ENCODE results near the gene GPER1. TPM values are rescaled to one million over a fixed set of nuclear protein-coding genes. Genes with fewer than 3 reads are reported as not detected.

GPER1 gene
- total RNA-seq, 1 experiment from 2014 or later = 0.28 TPM

DNA sequence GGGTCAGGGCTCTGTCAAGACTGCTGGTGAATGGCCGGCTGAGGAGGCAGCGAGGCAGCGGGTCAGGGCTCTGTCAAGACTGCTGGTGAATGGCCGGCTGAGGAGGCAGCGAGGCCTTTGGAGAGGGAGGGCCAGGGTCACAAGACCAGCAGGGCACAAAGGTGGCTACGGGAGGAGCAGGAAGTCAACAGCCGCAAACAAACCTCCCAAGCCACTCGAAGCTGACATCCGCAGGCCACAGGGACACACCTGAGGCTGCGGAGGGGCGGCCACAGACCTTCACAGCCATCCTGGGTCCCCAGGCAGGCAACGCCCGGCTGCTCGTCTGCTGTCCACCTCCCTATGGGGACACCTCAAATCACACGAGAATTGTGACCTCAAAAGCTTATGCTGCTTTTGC is 8.9 kb upstream of the GPER1 start:
- H3K9me3 Mint-ChIP-seq (ENCODE audit: unreplicated experiment) = no peaks in the 10 kb centered on the region
- H3K27ac Mint-ChIP-seq (ENCODE audit: low read depth, unreplicated experiment) = no peak overlapping the region
- POLR2A ChIA-PET = no interaction called here
- intact Hi-C loops (cut with micrococcal nuclease) = no loop called here
- DNase-seq (ENCODE audit: unreplicated experiment) = no peak
- TF ChIP-seq, protein P1, sequence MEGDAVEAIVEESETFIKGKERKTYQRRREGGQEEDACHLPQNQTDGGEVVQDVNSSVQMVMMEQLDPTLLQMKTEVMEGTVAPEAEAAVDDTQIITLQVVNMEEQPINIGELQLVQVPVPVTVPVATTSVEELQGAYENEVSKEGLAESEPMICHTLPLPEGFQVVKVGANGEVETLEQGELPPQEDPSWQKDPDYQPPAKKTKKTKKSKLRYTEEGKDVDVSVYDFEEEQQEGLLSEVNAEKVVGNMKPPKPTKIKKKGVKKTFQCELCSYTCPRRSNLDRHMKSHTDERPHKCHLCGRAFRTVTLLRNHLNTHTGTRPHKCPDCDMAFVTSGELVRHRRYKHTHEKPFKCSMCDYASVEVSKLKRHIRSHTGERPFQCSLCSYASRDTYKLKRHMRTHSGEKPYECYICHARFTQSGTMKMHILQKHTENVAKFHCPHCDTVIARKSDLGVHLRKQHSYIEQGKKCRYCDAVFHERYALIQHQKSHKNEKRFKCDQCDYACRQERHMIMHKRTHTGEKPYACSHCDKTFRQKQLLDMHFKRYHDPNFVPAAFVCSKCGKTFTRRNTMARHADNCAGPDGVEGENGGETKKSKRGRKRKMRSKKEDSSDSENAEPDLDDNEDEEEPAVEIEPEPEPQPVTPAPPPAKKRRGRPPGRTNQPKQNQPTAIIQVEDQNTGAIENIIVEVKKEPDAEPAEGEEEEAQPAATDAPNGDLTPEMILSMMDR (IDR thresholded peaks at IDR 0.05; ENCODE audit: unreplicated experiment) = no peak
- no peak overlapping the region for H3K4me3 Mint-ChIP-seq (ENCODE audit: unreplicated experiment)
- no peaks in the 10 kb centered on the region for H3K36me3 Mint-ChIP-seq (ENCODE audit: insufficient read depth, unreplicated experiment)
- CTCF ChIA-PET = interaction anchor here (1.4 kb wide), 1 partner anchor 13 kb away, joined by 4 read pairs; no protein-coding TSS in a partner anchor
- H3K4me1 Mint-ChIP-seq (ENCODE audit: insufficient read depth, unreplicated experiment) = peaks cover 6% of the 10 kb centered on the region
- no peaks in the 10 kb centered on the region for H3K27me3 Mint-ChIP-seq (ENCODE audit: insufficient read depth, unreplicated experiment)
- no TSS peak for BruUV-seq (replicated peaks)

DNA sequence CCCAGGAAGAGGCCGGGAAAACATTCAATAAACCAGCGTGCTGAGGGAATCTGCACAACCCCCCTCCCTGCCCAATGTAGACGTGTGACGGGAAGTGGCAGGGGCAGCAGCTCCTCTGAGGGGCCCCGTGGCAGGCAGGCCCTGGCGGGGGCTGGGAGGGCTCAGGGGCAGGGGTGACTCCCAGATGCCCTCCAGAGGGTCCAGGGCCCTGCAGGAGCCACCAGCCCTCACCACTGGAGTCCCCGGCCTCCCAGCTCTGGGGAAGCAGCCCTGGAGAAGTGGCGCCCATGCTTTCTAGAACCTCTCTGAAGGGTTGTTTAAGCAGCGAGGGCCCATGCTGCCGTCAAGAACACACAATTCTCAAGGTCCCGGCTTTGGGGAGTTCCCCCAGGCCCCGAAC is 8.4 kb upstream of the GPER1 start:
- intact Hi-C loops (cut with micrococcal nuclease) = no loop called here
- H3K9me3 Mint-ChIP-seq (ENCODE audit: unreplicated experiment) = no peaks in the 10 kb centered on the region
- ChIA-PET POLR2A (no interaction called here), CTCF (no interaction called here)
- H3K4me1 Mint-ChIP-seq (ENCODE audit: insufficient read depth, unreplicated experiment) = peaks cover 6% of the 10 kb centered on the region
- DNase-seq (ENCODE audit: unreplicated experiment) = no peak
- no TSS peak for BruUV-seq (replicated peaks)
- no peaks in the 10 kb centered on the region for H3K27me3 Mint-ChIP-seq (ENCODE audit: insufficient read depth, unreplicated experiment)
- no peak overlapping the region for H3K27ac Mint-ChIP-seq (ENCODE audit: low read depth, unreplicated experiment)
- TF ChIP-seq, protein P1 (IDR thresholded peaks at IDR 0.05; ENCODE audit: unreplicated experiment) = no peak
- no peak overlapping the region for H3K4me3 Mint-ChIP-seq (ENCODE audit: unreplicated experiment)
- H3K36me3 Mint-ChIP-seq (ENCODE audit: insufficient read depth, unreplicated experiment) = no peaks in the 10 kb centered on the region

DNA sequence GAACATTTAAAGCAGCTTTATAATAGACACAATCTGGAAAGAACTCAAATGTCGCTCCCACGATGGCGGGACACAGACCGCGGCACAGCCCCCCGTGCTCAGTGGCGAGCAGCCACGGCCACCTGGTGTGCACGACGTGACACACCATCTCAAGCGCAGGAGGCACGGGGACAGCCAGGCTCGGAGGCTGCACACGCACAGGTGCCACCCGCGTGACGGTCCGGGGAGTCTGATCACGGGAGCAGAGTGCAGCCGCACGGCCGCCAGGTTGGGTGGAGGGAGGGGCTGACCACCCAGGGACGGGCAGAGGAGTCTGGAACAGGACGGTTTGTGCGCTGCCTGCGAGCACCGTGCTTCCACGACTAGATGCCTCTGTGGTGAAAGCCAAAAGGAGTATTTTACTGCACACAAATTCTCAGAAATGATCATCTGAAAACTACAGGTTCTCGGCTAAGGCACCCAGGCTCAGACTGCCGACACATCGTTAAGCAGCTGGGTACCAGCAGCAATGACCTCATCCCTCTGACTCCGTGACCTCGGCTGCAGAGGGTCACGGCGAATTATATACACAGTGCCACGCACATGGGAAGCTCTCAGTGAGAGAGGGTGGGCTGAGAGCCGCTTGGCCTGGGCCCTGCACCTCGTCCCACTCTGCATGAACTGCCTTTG is 7.5 kb upstream of the GPER1 start:
- no peaks in the 10 kb centered on the region for H3K9me3 Mint-ChIP-seq (ENCODE audit: unreplicated experiment)
- TF ChIP-seq, protein P1 (IDR thresholded peaks at IDR 0.05; ENCODE audit: unreplicated experiment) = no peak
- no peak overlapping the region for H3K4me3 Mint-ChIP-seq (ENCODE audit: unreplicated experiment)
- ChIA-PET CTCF (interaction anchor here (1.6 kb wide), 1 partner anchor 87 kb away, joined by 6 read pairs; no protein-coding TSS in a partner anchor), POLR2A (no interaction called here)
- peaks cover 6% of the 10 kb centered on the region for H3K4me1 Mint-ChIP-seq (ENCODE audit: insufficient read depth, unreplicated experiment)
- intact Hi-C loops (cut with micrococcal nuclease) = no loop called here
- no TSS peak for BruUV-seq (replicated peaks)
- no peak for DNase-seq (ENCODE audit: unreplicated experiment)
- H3K36me3 Mint-ChIP-seq (ENCODE audit: insufficient read depth, unreplicated experiment) = no peaks in the 10 kb centered on the region
- no peaks in the 10 kb centered on the region for H3K27me3 Mint-ChIP-seq (ENCODE audit: insufficient read depth, unreplicated experiment)
- H3K27ac Mint-ChIP-seq (ENCODE audit: low read depth, unreplicated experiment) = no peak overlapping the region

DNA sequence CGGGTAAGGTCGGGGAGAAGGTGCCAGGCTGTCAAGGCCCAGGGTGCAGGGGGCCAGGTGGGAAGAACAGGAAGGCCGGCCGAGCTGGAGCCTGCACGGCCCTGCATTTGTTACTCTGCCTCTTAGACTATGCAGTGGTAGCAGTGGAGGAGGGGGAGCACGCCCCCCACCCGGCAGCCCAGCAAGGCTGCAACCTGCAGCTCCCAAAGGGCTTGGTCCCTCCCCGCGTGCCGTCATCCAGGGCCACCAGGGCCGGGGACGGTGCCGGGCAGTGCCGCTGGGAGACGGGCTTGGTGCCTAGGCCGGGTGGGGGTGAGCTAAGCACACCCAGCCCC is 7.0 kb upstream of the GPER1 start:
- Mint-ChIP-seq H3K27me3 (ENCODE audit: insufficient read depth, unreplicated experiment) (no peaks in the 10 kb centered on the region), H3K36me3 (ENCODE audit: insufficient read depth, unreplicated experiment) (no peaks in the 10 kb centered on the region), H3K4me1 (ENCODE audit: insufficient read depth, unreplicated experiment) (peaks cover 4% of the 10 kb centered on the region), H3K9me3 (ENCODE audit: unreplicated experiment) (no peaks in the 10 kb centered on the region), H3K27ac (ENCODE audit: low read depth, unreplicated experiment) (no peak overlapping the region), H3K4me3 (ENCODE audit: unreplicated experiment) (no peak overlapping the region)
- no peak for DNase-seq (ENCODE audit: unreplicated experiment)
- TF ChIP-seq, protein P1 (IDR thresholded peaks at IDR 0.05; ENCODE audit: unreplicated experiment) = no peak
- BruUV-seq (replicated peaks) = no TSS peak
- intact Hi-C loops (cut with micrococcal nuclease) = no loop called here
- ChIA-PET CTCF (interaction anchor here (1.6 kb wide), 1 partner anchor 88 kb away, joined by 6 read pairs; no protein-coding TSS in a partner anchor), POLR2A (no interaction called here)

Measured in MCF 10A (cell line).